IPS-18c (cell line): ENCODE data around the gene KRT17.

Source experiments
- H3K4me3 ChIP-seq: 2 replicates; pipeline ENCODE4 v1.7.0; 2013; ENCODE audit warnings: low read depth, mild to moderate bottlenecking, low read length, moderate library complexity; ENCODE audit not compliant: insufficient read depth
- H3K9me3 ChIP-seq: one replicate; pipeline ENCODE4 v1.6.1; 2013; ENCODE audit warnings: mild to moderate bottlenecking, low read length, moderate library complexity; ENCODE audit not compliant: control insufficient read depth, insufficient read depth

KRT17 gene

DNA sequence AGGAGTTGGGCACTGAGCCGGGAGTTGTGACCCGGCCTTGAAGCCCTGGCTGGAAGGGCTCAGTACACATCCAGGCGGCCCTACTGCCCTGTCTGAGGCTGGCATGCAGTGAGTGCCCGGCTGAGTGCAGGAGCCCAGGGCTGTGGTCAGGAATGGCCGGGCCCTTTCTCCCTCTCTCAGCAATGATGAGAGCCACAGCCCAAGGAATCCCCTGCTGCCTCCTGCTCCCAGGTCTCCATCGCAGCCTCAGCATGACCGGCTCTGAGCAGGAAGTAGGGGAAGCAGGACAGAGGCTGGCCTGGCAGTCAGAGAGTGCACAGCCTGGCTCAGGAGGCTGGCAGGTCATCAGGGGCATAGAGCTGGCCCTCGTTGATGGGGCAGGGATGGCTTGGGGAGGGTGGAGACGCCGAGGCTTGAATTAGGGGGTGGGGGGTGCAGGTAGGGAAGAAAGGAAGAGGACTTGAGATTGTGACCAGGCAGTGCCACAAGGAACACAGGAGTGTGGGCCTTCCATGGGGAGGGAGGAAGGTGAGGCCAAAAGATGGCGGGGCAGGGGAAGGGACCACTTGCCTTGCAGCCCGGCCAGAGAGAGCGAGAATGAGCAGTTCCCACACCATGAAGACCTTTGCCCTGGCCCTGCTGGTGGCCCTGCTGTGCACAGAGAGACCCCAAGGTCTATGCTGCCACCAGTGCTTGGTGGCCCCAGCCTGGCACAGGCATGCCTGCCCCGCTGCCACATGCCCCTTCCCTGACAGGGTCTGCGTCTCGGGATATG is 32.1 kb upstream of the KRT17 start:
- Histone ChIP-seq H3K4me3 (no peak overlapping the region), H3K9me3 (no peaks in the 10 kb centered on the region)

DNA sequence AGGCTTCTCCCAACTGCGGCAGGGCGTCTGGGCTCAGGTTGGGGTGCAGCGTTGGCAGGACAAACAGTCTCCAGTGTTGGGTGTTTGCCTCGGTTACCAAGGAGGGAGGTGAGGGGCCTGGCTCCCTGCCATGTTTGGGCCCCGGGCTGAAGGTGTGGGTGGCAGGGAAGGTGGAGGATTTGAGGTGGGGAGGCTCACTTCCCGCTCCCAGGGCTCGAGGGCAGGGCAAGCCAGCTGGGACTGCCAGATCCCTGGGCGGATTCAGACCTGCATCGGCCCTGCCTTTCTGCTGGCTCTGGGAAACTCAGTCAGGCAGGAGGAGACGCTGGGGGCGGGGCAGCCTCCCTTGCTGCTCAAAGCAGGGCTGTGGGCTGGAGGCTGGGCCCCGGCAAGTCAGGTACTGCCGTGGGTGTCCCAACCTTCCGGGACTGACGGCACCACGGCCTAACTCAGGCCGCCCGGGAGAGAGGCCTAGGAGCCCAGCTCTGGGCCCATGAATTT is 31.3 kb upstream of the KRT17 start:
- no peaks in the 10 kb centered on the region for H3K9me3 ChIP-seq
- H3K4me3 ChIP-seq: no peak overlapping the region

DNA sequence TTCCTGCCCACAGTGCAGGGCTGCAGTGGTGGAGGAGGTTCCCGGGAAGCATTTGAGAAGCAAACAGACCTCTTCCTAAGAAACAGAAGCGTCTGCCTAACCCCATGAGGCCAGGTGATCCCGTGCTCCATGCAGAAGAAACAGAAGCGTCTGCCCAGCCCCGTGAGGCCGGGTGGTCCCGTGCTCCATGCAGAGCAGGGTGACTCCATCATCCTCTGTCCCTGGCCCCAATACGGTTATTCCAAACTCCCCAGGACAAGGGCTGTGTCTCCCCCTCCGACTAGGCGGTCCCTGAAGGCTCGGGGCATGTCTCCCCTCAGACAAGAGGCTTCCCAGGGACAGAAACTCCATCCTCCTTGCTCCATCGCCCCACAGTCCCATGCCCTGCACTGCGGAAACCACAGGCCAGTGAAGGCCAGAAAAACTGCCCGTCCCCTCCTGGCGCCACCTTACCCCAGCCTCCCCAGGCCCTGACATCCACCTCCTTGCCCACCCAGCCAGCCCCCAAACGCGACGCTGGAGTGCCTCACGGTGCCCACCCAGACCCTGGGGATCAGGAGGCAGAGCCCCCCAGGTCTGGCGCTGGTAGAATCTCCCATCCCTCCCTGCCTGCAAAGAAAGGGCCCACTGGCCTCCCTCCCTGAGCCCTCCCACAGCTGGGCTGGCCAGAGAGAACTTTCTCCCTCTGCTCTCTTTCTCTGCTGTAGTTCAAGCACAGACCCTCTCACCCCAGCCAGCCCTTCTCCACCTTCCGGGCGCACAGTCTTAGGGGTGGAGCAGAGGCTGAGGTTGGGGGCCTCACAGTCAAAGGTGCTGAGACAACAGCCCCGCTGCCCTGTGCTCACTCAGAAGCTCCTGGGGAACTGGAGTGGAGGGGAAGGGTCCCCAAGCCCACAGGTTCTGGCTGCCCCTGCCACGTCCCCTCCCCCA is 30.6 kb upstream of the KRT17 start:
- no peak overlapping the region for H3K4me3 ChIP-seq
- H3K9me3 ChIP-seq: no peaks in the 10 kb centered on the region

DNA sequence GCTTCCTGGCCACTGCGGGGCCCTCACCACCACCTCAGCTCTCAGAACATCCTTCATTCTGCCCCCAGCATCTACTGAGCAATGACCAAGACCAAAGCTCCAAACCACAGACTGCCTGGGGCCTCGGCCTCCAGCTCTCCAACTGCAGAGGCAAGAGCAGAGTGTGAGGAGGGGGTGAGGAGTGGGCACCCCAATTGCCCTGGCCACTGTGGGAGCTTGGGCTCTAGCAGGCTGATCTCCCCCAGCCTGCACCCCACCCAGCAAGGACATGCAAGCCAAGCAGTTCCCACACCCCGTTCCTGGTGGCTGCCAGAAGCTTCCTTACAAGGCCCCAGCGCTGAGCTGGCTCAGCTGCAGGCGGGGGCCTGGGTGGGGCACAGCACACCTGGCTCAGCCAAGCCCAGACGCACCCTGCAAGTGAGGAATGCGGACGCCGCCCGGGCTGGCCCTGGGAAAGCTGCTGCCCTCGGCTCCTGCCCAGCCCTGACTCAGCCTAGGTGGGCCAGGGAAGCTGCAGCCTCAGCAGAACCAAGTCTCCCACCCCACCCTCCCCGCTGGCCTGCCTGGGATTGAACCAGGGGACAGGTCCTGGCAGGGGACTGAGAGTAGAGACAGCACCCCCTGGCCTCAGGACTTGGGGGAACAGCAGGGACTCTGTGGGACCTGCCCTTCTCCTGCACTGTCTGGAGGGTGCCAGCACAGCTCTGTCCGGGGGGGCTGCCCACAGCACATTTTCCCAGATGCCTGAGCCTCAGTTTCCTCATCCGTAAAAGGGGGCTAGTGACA is 29.7 kb upstream of the KRT17 start:
- H3K9me3 ChIP-seq: no peaks in the 10 kb centered on the region
- no peak overlapping the region for H3K4me3 ChIP-seq

DNA sequence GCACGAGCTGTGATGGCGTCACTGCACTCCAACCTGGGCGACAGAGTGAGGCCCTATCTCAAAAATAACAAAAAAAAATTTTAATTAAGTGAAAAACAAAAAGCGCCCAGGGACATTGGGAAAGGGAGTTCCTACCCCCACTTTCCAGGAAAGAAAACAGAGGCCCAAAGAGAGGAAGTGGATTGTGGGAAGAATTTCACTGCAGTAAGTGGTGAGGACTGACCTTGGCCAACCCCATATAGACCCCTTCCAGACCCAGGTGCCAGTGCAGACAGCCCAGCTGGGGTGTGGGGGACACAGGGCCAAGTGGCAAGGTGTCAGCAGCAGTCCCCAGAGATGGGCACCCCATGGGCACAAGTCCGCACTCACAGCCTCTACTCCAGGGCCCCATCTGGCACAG is 29.0 kb upstream of the KRT17 start:
- Histone ChIP-seq H3K4me3 (no peak overlapping the region), H3K9me3 (no peaks in the 10 kb centered on the region)

DNA sequence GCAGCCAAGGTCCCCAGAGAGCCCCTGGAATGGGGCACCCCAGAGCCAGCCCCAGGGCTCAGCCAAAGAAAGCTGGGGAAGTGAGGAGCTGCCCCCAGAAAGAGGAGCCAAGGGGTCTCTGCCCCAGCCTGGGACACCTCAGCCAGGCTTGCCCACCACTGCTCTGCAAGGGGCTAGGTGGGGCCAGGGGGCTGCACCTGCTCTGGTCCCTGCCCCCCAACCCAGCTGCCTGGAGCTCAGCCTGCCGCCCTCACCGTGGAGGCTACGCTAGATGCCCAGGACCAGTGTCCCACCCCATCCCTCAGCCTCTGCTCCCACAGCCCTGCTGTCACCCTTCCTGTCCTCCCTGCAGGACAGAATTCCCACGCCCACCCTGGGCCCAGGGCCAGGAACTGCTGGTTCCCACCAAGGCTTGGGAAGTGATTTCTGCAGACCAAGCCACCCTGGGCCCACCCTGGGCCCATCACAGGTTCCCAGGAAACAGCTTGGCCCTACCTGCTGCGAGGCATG is 28.1 kb upstream of the KRT17 start:
- Histone ChIP-seq H3K9me3 (no peaks in the 10 kb centered on the region), H3K4me3 (no peak overlapping the region)

DNA sequence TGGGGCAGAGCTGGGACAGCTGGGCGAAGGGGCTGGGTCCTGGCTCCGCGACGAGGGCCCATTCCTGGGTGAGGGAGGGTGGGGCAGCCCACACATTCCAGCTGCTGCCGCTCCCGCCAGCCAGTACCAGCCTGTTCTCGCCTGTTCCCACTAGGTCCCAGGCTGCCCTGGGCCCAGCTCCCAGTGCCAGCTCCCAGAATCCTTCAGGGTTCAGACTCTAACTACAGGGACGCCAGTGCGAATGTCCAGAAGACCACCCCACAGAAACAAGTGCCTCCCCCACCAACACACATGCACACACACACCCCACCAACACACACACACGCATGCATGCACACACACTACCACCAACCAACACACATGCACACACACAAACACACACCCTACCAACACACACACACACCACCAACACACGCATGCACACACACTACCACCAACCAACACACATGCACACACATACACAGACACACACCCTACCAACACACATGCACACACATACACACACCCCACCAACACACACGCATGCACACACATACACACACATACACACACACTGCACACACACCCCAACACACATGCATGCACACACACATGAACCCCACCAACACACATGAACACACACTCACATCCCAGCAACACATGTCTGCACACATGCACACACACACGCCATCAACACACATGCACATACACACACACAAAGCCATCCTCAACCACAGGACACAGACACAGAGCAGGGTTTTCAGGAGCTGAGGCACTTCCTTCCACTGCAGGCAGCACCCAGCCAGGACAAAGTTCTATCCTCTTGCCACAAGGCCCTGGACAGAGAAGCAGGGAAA is 27.5 kb upstream of the KRT17 start:
- Histone ChIP-seq H3K9me3 (no peaks in the 10 kb centered on the region), H3K4me3 (no peak overlapping the region)

DNA sequence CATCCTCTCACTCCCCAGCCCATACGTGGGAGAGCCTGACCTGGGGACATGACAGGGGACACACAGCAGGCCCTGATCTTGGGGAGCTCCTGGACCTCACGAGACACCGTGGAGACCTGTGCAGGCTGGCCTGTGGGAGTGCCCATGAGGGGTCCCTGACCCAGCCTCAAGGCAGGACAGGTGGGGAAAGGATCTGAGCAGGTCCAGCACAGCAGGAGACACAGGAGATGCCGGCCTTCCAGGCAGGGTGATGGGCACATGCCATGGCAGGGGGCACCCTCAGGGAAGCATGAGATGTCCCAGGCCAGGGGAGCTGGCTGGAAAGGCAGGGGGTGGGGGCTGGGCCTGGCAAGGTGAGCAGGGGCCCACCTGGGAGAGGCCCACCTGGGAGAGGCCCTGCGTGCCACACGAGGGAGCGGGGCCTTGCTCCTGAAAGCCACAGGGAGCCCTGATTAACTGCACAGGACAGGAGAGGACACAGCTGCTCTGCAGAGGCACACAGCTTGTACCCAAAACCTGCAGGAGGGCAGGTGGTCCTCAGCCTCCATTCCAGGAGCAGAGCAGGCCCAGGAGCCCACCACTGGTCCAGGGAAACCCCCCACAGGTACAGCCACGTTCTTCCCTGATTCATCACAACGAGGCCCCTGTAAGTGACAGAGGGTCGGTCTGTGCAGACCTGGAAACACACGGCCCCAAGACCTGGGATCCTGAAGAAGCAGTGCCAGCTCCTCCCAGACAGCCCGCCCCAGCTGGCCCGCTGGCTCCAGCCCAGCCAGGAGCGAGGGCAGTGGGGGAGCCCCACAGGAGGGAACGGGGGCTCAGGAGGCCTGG is 26.6 kb upstream of the KRT17 start:
- no peaks in the 10 kb centered on the region for H3K9me3 ChIP-seq
- H3K4me3 ChIP-seq: no peak overlapping the region

DNA sequence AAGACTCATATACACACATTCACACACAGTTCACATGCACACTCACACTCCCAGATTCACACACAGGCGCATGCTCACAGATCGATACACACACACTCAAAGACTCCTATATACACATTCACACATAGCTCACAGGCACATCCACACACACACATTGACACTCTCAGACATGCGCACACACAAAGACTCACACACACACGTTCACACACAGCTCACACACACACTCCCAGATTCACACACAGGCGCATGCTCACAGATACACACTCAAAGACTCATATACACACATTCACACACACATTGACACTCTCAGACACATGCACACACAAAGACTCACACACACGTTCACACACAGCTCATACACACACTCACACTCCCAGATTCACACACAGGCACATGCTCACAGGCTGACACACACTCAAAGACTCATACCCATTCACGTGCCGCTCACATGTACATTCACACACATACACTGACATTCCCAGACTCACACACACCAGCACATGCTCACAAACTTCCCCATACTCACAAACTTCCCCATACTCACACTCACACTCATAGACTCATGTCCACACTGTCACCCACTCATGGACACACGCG is 25.6 kb upstream of the KRT17 start:
- Histone ChIP-seq H3K9me3 (no peaks in the 10 kb centered on the region), H3K4me3 (no peak overlapping the region)

DNA sequence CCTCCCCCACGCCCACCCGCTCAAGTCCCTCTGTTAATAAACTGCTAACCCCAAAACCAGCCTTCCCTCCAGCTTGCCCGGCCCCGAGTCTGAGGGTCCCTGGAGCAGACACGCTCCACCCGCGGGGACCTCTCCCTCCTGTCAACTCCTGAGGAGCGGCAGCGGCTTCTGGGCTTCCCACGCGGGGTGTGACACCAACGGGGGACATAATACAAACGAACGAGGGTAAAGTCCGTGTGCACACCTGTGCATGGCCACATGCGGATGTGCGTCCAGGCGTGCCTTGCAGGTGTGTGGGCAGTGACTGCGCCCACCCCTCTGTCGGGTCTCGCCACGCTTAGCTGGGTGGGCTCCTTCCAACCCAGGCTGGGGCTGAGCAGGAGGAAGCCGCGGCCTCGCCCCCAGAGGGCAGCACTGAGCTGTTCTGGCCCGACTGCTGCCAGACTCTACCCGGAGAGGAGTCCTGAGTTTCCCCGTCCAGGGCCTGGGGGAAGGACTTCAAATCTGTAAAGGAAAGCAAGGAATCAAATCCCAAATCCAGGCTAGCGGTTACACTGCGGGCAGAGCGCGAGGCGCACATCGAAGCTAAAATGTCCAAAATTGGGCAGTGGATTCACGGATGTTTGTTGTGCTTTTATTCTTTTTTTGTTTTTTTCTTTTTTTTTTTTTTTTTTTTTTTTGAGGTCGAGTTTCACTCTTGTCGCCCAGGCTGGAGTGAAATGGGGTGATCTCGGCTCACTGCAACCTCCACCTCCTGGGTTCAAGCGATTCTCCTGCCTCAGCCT is 24.2 kb upstream of the KRT17 start:
- Histone ChIP-seq H3K4me3 (peak overlapping the region; percentile 39), H3K9me3 (no peaks in the 10 kb centered on the region)

DNA sequence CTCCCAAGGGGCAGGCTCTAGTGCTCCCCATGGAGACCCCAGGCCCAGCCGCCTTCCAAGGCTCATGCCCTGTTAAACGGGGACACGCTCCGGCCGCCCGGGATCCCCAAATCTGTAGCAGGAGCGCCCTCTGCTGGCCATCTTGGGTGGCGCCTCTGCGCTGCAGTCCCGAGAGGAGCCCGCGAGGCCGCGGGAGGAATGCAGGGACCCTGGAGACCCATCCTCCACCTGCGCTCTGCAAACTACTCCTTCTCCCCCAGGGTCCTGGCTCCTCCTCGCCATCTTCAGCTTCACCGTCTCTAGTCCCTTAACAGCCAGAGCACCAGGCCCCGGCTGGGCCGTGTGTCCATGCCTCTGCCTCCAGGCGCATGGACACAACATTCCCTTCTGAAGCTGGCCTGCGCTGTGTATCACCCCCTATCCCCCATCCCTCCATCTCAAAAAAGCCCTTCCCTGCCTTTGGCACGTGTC is 23.6 kb upstream of the KRT17 start:
- Histone ChIP-seq H3K9me3 (no peaks in the 10 kb centered on the region), H3K4me3 (peak overlapping the region; percentile 39)

DNA sequence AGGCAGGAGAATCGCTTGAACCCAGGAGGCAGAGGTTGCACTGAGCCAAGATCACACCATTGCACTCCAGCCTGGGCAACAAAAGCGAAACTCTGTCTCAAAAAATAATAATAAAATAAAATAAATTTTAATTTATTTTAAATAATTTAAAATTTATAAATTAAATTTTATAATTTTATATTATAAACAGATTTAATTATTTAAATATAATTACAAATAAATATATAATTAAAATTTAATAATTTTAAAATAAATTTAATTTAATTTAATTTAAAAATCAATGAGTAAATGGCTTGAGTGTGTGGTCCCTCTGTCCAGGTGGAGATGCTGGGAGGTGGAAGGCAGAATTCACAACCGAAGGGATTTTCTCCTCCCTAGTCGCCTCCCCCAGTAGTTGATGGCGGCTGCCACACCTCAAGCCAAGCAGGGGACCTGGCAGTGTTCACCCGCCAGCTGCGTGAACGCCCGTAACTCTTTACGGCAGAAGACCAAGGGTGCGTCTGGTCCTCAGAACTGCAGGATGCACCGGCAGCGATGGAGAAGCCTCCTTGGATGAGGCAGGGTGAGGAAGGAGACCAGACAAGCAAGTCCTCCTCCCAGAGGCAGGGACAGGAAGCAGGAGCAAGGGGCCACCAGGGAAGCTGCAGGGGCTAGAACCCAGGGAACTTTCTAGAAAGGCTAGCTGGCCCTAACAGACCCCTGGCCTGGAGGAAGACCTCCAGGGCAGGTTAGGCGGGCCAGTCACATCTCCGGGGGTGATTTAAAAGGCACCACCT is 22.9 kb upstream of the KRT17 start:
- no peak overlapping the region for H3K4me3 ChIP-seq
- no peaks in the 10 kb centered on the region for H3K9me3 ChIP-seq

DNA sequence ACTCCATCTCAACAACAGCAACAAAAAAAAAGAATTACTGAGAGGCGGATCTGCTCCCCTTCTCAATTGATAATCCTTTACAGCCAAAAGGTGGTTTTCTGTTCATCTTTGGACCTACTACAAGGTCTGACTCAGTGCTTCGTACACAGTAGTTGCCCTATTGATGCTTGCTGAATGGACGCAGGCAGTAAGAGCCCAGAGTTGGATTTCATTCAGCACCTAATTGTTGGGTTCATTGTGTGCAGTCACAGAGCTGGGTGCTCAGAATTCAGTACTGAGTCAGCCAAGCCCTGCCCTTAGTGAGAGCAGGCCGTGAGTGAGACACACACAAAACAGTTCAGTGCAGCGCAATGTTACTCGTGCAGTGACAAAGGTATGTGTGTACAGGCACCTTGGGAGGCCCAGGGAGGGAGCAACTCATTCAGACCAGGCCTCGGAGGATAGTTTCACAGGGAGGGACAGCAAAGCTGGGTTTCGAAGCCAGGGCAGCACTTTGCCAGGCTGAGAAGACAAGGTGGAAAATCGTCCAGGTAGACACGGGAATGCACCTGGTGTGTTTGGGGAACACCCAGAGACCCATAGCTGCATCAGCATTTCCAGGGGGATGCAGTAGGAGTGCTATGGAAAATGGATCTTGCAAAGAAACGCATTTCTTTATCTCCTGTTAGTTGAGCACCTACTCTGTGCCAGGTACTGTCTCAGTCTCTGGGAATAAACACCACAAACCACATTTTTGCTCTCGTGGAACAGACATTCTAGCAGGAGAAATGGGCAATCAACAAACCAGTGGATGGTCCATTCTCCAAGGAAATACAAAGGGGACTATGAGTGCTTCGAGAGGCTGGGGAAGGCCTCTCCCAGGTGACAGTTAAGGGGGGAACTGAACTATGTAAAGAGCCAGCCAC is 18.1 kb upstream of the KRT17 start:
- no peak overlapping the region for H3K4me3 ChIP-seq
- H3K9me3 ChIP-seq: no peaks in the 10 kb centered on the region
